Astrocyte (in vitro differentiated cells and primary cell): ENCODE measurements around the gene TRMT2A. TPM values are rescaled to one million over a fixed set of nuclear protein-coding genes. Genes with fewer than 3 reads are reported as not detected.

Source experiments
- DNase-seq: peaks from one replicate; pipeline ENCODE4 v3.0.0-alpha.2; 2010; ENCODE audit warnings: low read depth
- FAIRE-seq: peaks from 2 replicates; lab custom pipeline; 2011; peaks lifted over from hg19 to GRCh38; lab: Jason Lieb, UNC
- H2AFZ ChIP-seq: 2 replicates; pipeline ENCODE4 v1.6.0; 2012; ENCODE audit warnings: low read depth, low read length, inconsistent platforms
- H3K27ac ChIP-seq: 2 replicates; pipeline ENCODE4 v1.5.1; 2011; ENCODE audit warnings: low read depth, low read length, inconsistent platforms
- H3K27me3 ChIP-seq: 2 replicates; pipeline ENCODE4 v1.6.0; 2011; ENCODE audit warnings: low read length, inconsistent platforms; ENCODE audit not compliant: insufficient read depth
- H3K36me3 ChIP-seq: 2 replicates; pipeline ENCODE4 v1.5.1; 2011; ENCODE audit warnings: low read length, inconsistent platforms; ENCODE audit not compliant: insufficient read depth
- H3K4me1 ChIP-seq: 2 replicates; pipeline ENCODE4 v1.5.1; 2011; ENCODE audit warnings: low read length, inconsistent platforms; ENCODE audit not compliant: insufficient read depth
- H3K4me2 ChIP-seq: 2 replicates; pipeline ENCODE4 v1.6.0; 2012; ENCODE audit warnings: low read length, inconsistent platforms
- H3K4me3 ChIP-seq: 2 replicates; pipeline ENCODE4 v1.5.1; 2011; ENCODE audit warnings: low read depth, mild to moderate bottlenecking, low read length, inconsistent platforms; ENCODE audit not compliant: insufficient read depth
- H3K79me2 ChIP-seq: 2 replicates; pipeline ENCODE4 v1.6.0; 2012; ENCODE audit warnings: mild to moderate bottlenecking, low read length, inconsistent platforms; ENCODE audit not compliant: insufficient read depth
- H3K9ac ChIP-seq: 2 replicates; pipeline ENCODE4 v1.6.0; 2012; ENCODE audit warnings: mild to moderate bottlenecking, low read length, inconsistent platforms
- H3K9me3 ChIP-seq: 2 replicates; pipeline ENCODE4 v1.5.1; 2012; ENCODE audit warnings: low read depth, mild to moderate bottlenecking, low read length, inconsistent platforms; ENCODE audit not compliant: insufficient read depth
- H4K20me1 ChIP-seq: 2 replicates; pipeline ENCODE4 v1.6.0; 2012; ENCODE audit warnings: low read length, inconsistent platforms; ENCODE audit not compliant: insufficient read depth
- H3K27ac Mint-ChIP-seq: one replicate; pipeline ENCODE4 v1.8.0; 2021; ENCODE audit warnings: mild to moderate bottlenecking, mixed read lengths; ENCODE audit not compliant: unreplicated experiment
- H3K27me3 Mint-ChIP-seq: one replicate; pipeline ENCODE4 v1.8.0; 2021; ENCODE audit warnings: low read depth, mixed read lengths; ENCODE audit not compliant: unreplicated experiment
- H3K36me3 Mint-ChIP-seq: one replicate; pipeline ENCODE4 v1.8.0; 2021; ENCODE audit warnings: low read depth, mixed read lengths; ENCODE audit not compliant: unreplicated experiment
- H3K4me1 Mint-ChIP-seq: one replicate; pipeline ENCODE4 v1.8.0; 2021; ENCODE audit warnings: low read depth, mixed read lengths; ENCODE audit not compliant: unreplicated experiment
- H3K4me3 Mint-ChIP-seq: one replicate; pipeline ENCODE4 v1.8.0; 2021; ENCODE audit warnings: mild to moderate bottlenecking, moderate library complexity, mixed read lengths; ENCODE audit not compliant: unreplicated experiment
- H3K9me3 Mint-ChIP-seq: one replicate; pipeline ENCODE4 v1.8.0; 2021; ENCODE audit warnings: mild to moderate bottlenecking, mixed read lengths; ENCODE audit not compliant: unreplicated experiment
- CTCF ChIP-seq: IDR thresholded peaks from 2 replicates; pipeline ENCODE4 v1.5.1; 2011; ENCODE audit warnings: low read depth, mild to moderate bottlenecking, inconsistent platforms, low read length, moderate library complexity; ENCODE audit not compliant: insufficient read depth
- EZH2 ChIP-seq: IDR thresholded peaks from 2 replicates; pipeline ENCODE4 v1.6.1; 2012; ENCODE audit warnings: mild to moderate bottlenecking, low read length, inconsistent platforms; ENCODE audit not compliant: insufficient read depth
- total RNA-seq: library from RNA; stranded (reverse); gene quantifications from 2 replicates; pipeline ENCODE4 v1.2.1, GENCODE V29; 2021

Gene TRMT2A
- total RNA-seq, 1 donor from 2014 or later = 32.9 TPM

- H4K20me1 ChIP-seq = peaks cover 59% of the 10 kb centered on the region
- DNase-seq = no peak
- no peak overlapping the region for H3K4me3 ChIP-seq
- H3K36me3 ChIP-seq = peaks cover 73% of the 10 kb centered on the region
- Mint-ChIP-seq H3K27me3 (no peaks in the 10 kb centered on the region), H3K9me3 (peaks cover 6% of the 10 kb centered on the region), H3K4me1 (no peaks in the 10 kb centered on the region), H3K27ac (no peak overlapping the region), H3K36me3 (peaks cover 41% of the 10 kb centered on the region), H3K4me3 (no peak overlapping the region)
- no peaks in the 10 kb centered on the region for H3K27me3 ChIP-seq
- peaks cover 88% of the 10 kb centered on the region for H3K79me2 ChIP-seq
- no peaks in the 10 kb centered on the region for H3K4me1 ChIP-seq
- no peak overlapping the region for H3K9ac ChIP-seq
- no peaks in the 10 kb centered on the region for H3K9me3 ChIP-seq
- no peak overlapping the region for H3K27ac ChIP-seq
- TF ChIP-seq EZH2 (no peak), CTCF (no peak)
- no peak overlapping the region for H2AFZ ChIP-seq
- no peak overlapping the region for H3K4me2 ChIP-seq
- FAIRE-seq = no peak
Measured at GRCh38 chr22:20096574-20097420, 20.2 kb downstream of the TRMT2A start.

DNA sequence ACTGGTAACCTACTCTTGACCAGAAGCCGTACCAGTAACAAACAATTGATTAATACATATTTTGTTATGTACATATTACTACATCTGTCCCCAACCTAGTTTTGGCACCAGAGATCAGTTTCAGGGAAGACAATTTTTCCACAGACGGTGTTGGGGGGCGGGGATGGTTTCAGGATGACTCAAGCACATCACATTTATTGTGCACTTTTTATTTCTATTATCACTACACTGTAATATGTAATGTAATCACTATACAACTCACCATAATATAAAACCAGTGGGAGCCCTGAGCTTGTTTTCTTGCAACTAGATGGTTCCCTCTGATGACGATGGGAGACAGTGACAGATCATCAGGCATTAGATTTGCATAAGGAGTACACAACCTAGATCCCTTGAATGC is 21.5 kb downstream of the TRMT2A start:
- Histone ChIP-seq H3K9ac (no peak overlapping the region), H3K36me3 (peaks cover 78% of the 10 kb centered on the region), H3K4me2 (no peak overlapping the region), H3K4me3 (no peak overlapping the region), H4K20me1 (peaks cover 65% of the 10 kb centered on the region), H3K27me3 (no peaks in the 10 kb centered on the region), H3K79me2 (peaks cover 89% of the 10 kb centered on the region), H3K4me1 (no peaks in the 10 kb centered on the region), H3K9me3 (no peaks in the 10 kb centered on the region), H2AFZ (no peak overlapping the region), H3K27ac (no peak overlapping the region)
- no peak overlapping the region for H3K4me3 Mint-ChIP-seq
- FAIRE-seq (no peak), DNase-seq (no peak)
- H3K36me3 Mint-ChIP-seq = peaks cover 51% of the 10 kb centered on the region
- TF ChIP-seq CTCF = no peak
- TF ChIP-seq EZH2 = no peak
- no peaks in the 10 kb centered on the region for H3K4me1 Mint-ChIP-seq
- H3K27ac Mint-ChIP-seq = no peak overlapping the region
- H3K9me3 Mint-ChIP-seq = peaks cover 6% of the 10 kb centered on the region
- no peaks in the 10 kb centered on the region for H3K27me3 Mint-ChIP-seq

- FAIRE-seq (no peak), DNase-seq (no peak)
- TF ChIP-seq CTCF (no peak), EZH2 (no peak)
- H3K4me3 ChIP-seq = no peak overlapping the region
- Mint-ChIP-seq H3K4me3 (no peak overlapping the region), H3K27ac (no peak overlapping the region), H3K27me3 (no peaks in the 10 kb centered on the region), H3K4me1 (no peaks in the 10 kb centered on the region), H3K9me3 (peaks cover 6% of the 10 kb centered on the region), H3K36me3 (peaks cover 52% of the 10 kb centered on the region)
- H4K20me1 ChIP-seq = peaks cover 68% of the 10 kb centered on the region
- H3K27ac ChIP-seq = no peak overlapping the region
- no peaks in the 10 kb centered on the region for H3K9me3 ChIP-seq
- no peak overlapping the region for H3K9ac ChIP-seq
- H2AFZ ChIP-seq = no peak overlapping the region
- H3K79me2 ChIP-seq = peaks cover 90% of the 10 kb centered on the region
- no peaks in the 10 kb centered on the region for H3K27me3 ChIP-seq
- peaks cover 85% of the 10 kb centered on the region for H3K36me3 ChIP-seq
- H3K4me1 ChIP-seq = no peaks in the 10 kb centered on the region
- H3K4me2 ChIP-seq = no peak overlapping the region
Measured at GRCh38 chr22:20094197-20094807, 22.7 kb downstream of the TRMT2A start.
